HCT116 (cell line): ENCODE results near the gene PKHD1. TPM values are rescaled to one million over a fixed set of nuclear protein-coding genes. Genes with fewer than 3 reads are reported as not detected.

Source experiments
- ATAC-seq: fragments of 200-7000 bp; cut with Tn5 transposase; 2 replicates; pipeline ENCODE4 v1.9.1; 2020; ENCODE audit warnings: mild to moderate bottlenecking, moderate library complexity
- BruUV-seq: library from RNA; stranded (reverse); fragments of 400-500 nt; replicated peaks from 2 replicates; lab custom pipeline; 2021; lab: Mats Ljungman, UMichigan
- CTCF ChIA-PET: fragments of 300-600 bp; sonication (Branson Sonifier 250); formaldehyde crosslinking; loops from one replicate; lab custom pipeline; 2021; ENCODE audit warnings: antibody characterized with exemption; lab: Charles Lee
- POLR2A ChIA-PET: fragments of 300-600, 350-600 bp; sonication (Branson Sonifier 250); formaldehyde crosslinking; loops from one replicate; lab custom pipeline; 2021; ENCODE audit warnings: antibody characterized with exemption; lab: Charles Lee
- RAD21 ChIA-PET, 2 experiments: fragments of 300-600 bp; sonication (Branson Sonifier 250); formaldehyde crosslinking; loops; one replicate each; lab custom pipeline; 2023; ENCODE audit warnings: low total read pairs in 2 of 2; ENCODE audit not compliant: uncharacterized antibody in 2 of 2, unreplicated experiment in 2 of 2, low non-redundant PET in 1 of 2; lab: Charles Lee
- DNase-seq: peaks from one replicate; pipeline ENCODE4 v3.0.0-alpha.2; 2010; ENCODE audit warnings: low read depth, low spot score
- H2AFZ ChIP-seq: fragments of 200-600 bp; shearing (Covaris generic), sonication (generic); 2 replicates; pipeline ENCODE4 v1.6.1; 2017; ENCODE audit warnings: low read depth, mixed run types, mixed read lengths, antibody characterized with exemption, low read length; ENCODE audit not compliant: poor library complexity, severe bottlenecking
- H3K27ac ChIP-seq: 2 replicates; pipeline ENCODE4 v1.5.1; 2012; ENCODE audit warnings: low read depth, low read length
- H3K27me3 ChIP-seq: fragments of 200-600 bp; sonication (generic); 2 replicates; pipeline ENCODE4 v1.6.1; 2016; ENCODE audit warnings: mixed run types, low read length, mixed read lengths; ENCODE audit not compliant: insufficient read depth
- H3K36me3 ChIP-seq, 2 experiments: fragments of 200-500 bp in 1 of 2; fragments of 200-600 bp in 1 of 2; sonication (Bioruptor generic) in 1 of 2; sonication (generic) in 1 of 2; 2 replicates each; pipeline versions ENCODE4 v1.5.1 to v1.6.1; 2014 to 2016; ENCODE audit warnings: low read length in 2 of 2, inconsistent platforms in 1 of 2, mixed read lengths in 1 of 2, mixed run types in 1 of 2; ENCODE audit not compliant: insufficient read depth in 2 of 2, control insufficient read depth in 1 of 2
- H3K4me1 ChIP-seq, 2 experiments: fragments of 200-600 bp in 1 of 2; sonication (generic) in 1 of 2; 2 replicates each; pipeline versions ENCODE4 v1.5.1 to v1.6.1; 2012 to 2017; ENCODE audit warnings: low read length in 2 of 2, inconsistent platforms in 1 of 2, mild to moderate bottlenecking in 1 of 2, mixed read lengths in 1 of 2, mixed run types in 1 of 2, moderate library complexity in 1 of 2; ENCODE audit not compliant: insufficient read depth in 2 of 2, control insufficient read depth in 1 of 2
- H3K4me2 ChIP-seq: fragments of 200-600 bp; sonication (generic); 2 replicates; pipeline ENCODE4 v1.6.1; 2017; ENCODE audit warnings: mixed run types, low read length, mixed read lengths
- H3K4me3 ChIP-seq, 2 experiments: fragments of 200-600 bp in 1 of 2; sonication (generic) in 1 of 2; replicated peaks in 1 of 2; 2 replicates each; pipeline ENCODE4 v1.5.1; 2011 to 2016; ENCODE audit warnings: low read length in 2 of 2, control low read depth in 1 of 2, low read depth in 1 of 2, mild to moderate bottlenecking in 1 of 2, mixed read lengths in 1 of 2, mixed run types in 1 of 2
- H3K79me2 ChIP-seq: fragments of 200-600 bp; sonication (generic); 2 replicates; pipeline ENCODE4 v1.6.1; 2017; ENCODE audit warnings: mild to moderate bottlenecking, mixed run types, low read length, moderate library complexity, mixed read lengths; ENCODE audit not compliant: insufficient read depth
- H3K9ac ChIP-seq: fragments of 200-600 bp; sonication (generic); 2 replicates; pipeline ENCODE4 v1.6.1; 2016; ENCODE audit warnings: low read length, mixed read lengths
- H3K9me2 ChIP-seq: fragments of 200-600 bp; sonication (generic), shearing (Covaris generic); 2 replicates; pipeline ENCODE4 v1.6.1; 2017; ENCODE audit warnings: mixed run types, mild to moderate bottlenecking, moderate library complexity; ENCODE audit not compliant: insufficient read depth
- H3K9me3 ChIP-seq, 2 experiments: fragments of 200-500 bp in 1 of 2; fragments of 200-600 bp in 1 of 2; sonication (Bioruptor generic) in 1 of 2; sonication (generic) in 1 of 2; 2 replicates each; pipeline ENCODE4 v1.6.1; 2014 to 2017; ENCODE audit warnings: low read length in 2 of 2, mixed read lengths in 2 of 2, inconsistent platforms in 1 of 2, low read depth in 1 of 2, mild to moderate bottlenecking in 1 of 2, mixed run types in 1 of 2, moderate library complexity in 1 of 2; ENCODE audit not compliant: control insufficient read depth in 1 of 2, insufficient read depth in 1 of 2
- H4K20me1 ChIP-seq: fragments of 200-600 bp; sonication (generic), shearing (Covaris generic); 2 replicates; pipeline ENCODE4 v1.6.1; 2017; ENCODE audit warnings: mixed run types, mild to moderate bottlenecking, moderate library complexity; ENCODE audit not compliant: insufficient read depth
- CBX3 ChIP-seq: IDR thresholded peaks from 2 replicates; pipeline ENCODE4 v1.6.1; 2012; ENCODE audit warnings: low read depth
- EGR1 ChIP-seq: IDR thresholded peaks from 2 replicates; pipeline ENCODE4 v1.6.1; 2012; ENCODE audit warnings: low read depth
- FOSL1 ChIP-seq: IDR thresholded peaks from 2 replicates; pipeline ENCODE4 v1.6.1; 2012; ENCODE audit warnings: low read depth
- MAX ChIP-seq: IDR thresholded peaks from 2 replicates; pipeline ENCODE4 v1.6.1; 2012
- POLR2A ChIP-seq: IDR thresholded peaks from 2 replicates; pipeline ENCODE4 v1.7.0; 2011; ENCODE audit warnings: borderline replicate concordance; ENCODE audit not compliant: insufficient read depth, insufficient read length; ENCODE audit errors: extremely low read depth
- POLR2AphosphoS5 ChIP-seq: IDR thresholded peaks from 2 replicates; pipeline ENCODE4 v1.6.1; 2011; ENCODE audit warnings: mild to moderate bottlenecking, low read depth, low read length, moderate library complexity
- SIN3A ChIP-seq: IDR thresholded peaks from 2 replicates; pipeline ENCODE4 v1.6.1; 2012; ENCODE audit warnings: low read depth
- YY1 ChIP-seq: IDR thresholded peaks from 2 replicates; pipeline ENCODE4 v1.6.1; 2011; ENCODE audit warnings: low read length, low read depth, moderate library complexity, mild to moderate bottlenecking; ENCODE audit not compliant: insufficient replicate concordance; ENCODE audit errors: extremely low read depth
- ZFX ChIP-seq: fragments of 450-650 bp; IDR thresholded peaks from 2 replicates; pipeline ENCODE4 v1.6.1; 2017
- ZNF274 ChIP-seq: fragments of 200-500 bp; sonication (Bioruptor generic); IDR thresholded peaks from 2 replicates; pipeline ENCODE4 v1.6.1; 2014; ENCODE audit warnings: mild to moderate bottlenecking, low read depth, low read length, inconsistent platforms
- intact Hi-C: fragments of 100-400 bp; cut with micrococcal nuclease; formaldehyde crosslinking; loops from 2 replicates; pipeline ENCODE4 v1.10.0; 2022
- total RNA-seq: library from RNA; stranded (reverse); gene quantifications from one replicate; pipeline ENCODE4 v1.2.1, GENCODE V29; 2021; ENCODE audit not compliant: unreplicated experiment
- TF ChIP-seq, protein P1 (sequence below), 3 experiments: fragments of 200-600 bp in 1 of 3; sonication (generic) in 1 of 3; IDR thresholded peaks in 2 of 3; conservative IDR thresholded peaks in 1 of 3; 2 replicates each; pipeline ENCODE4 v1.5.1; 2012 to 2017; ENCODE audit warnings: low read depth in 2 of 3, low read length in 2 of 3, antibody characterized with exemption in 1 of 3, borderline replicate concordance in 1 of 3, control low read depth in 1 of 3, mild to moderate bottlenecking in 1 of 3, mixed read lengths in 1 of 3, mixed run types in 1 of 3, moderate library complexity in 1 of 3; ENCODE audit not compliant: insufficient read depth in 1 of 3
- TF ChIP-seq, protein P2 (sequence below): IDR thresholded peaks from 2 replicates; pipeline ENCODE4 v1.6.1; 2012; ENCODE audit warnings: low read depth
- TF ChIP-seq, protein P3 (sequence below): IDR thresholded peaks from 2 replicates; pipeline ENCODE4 v1.6.1; 2011; ENCODE audit warnings: mild to moderate bottlenecking, low read length, moderate library complexity; ENCODE audit not compliant: insufficient replicate concordance; ENCODE audit errors: extremely low read depth

Gene PKHD1
- total RNA-seq, 1 experiment from 2014 or later = not detected

DNA sequence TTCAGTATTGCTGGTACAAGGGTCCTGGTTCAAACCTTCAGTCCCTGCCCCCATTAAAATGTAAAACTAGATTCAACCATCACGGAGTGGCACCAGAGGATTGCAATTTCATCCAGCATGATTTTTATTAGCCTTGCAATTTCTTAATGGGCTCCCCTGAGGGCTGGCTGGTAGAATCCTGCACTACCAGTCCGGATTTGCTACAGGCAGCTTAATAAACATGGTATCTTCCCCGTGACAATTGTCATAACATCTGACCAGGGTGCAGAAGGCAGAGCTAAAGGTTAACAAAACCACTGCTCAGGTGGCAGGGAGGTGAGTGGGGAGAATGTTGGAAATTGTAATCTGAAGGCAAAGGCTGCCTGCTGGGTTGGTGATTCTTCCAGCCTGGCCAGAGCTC, 94.5 kb downstream of the PKHD1 start:
- no peaks in the 10 kb centered on the region for H3K36me3 ChIP-seq
- no peak overlapping the region for H3K4me3 ChIP-seq
- RAD21 ChIA-PET = no interaction called here
- DNase-seq (no peak), ATAC-seq (no peak)
- POLR2A ChIA-PET = no interaction called here
- H3K27me3 ChIP-seq = peaks cover 7% of the 10 kb centered on the region; the same call in 1 of the 2 replicates
- H3K4me2 ChIP-seq = no peak overlapping the region
- intact Hi-C loops = no loop called here
- TF ChIP-seq, protein P1, sequence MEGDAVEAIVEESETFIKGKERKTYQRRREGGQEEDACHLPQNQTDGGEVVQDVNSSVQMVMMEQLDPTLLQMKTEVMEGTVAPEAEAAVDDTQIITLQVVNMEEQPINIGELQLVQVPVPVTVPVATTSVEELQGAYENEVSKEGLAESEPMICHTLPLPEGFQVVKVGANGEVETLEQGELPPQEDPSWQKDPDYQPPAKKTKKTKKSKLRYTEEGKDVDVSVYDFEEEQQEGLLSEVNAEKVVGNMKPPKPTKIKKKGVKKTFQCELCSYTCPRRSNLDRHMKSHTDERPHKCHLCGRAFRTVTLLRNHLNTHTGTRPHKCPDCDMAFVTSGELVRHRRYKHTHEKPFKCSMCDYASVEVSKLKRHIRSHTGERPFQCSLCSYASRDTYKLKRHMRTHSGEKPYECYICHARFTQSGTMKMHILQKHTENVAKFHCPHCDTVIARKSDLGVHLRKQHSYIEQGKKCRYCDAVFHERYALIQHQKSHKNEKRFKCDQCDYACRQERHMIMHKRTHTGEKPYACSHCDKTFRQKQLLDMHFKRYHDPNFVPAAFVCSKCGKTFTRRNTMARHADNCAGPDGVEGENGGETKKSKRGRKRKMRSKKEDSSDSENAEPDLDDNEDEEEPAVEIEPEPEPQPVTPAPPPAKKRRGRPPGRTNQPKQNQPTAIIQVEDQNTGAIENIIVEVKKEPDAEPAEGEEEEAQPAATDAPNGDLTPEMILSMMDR (IDR thresholded peaks at IDR 0.05 in 2 of 3, conservative IDR thresholded peaks at IDR 0.05 in 1 of 3; ENCODE audit: borderline replicate concordance in 1 of 3, insufficient read depth in 1 of 3, low read depth in 2 of 3, low read length in 2 of 3) = no peak
- TF ChIP-seq, protein P2, sequence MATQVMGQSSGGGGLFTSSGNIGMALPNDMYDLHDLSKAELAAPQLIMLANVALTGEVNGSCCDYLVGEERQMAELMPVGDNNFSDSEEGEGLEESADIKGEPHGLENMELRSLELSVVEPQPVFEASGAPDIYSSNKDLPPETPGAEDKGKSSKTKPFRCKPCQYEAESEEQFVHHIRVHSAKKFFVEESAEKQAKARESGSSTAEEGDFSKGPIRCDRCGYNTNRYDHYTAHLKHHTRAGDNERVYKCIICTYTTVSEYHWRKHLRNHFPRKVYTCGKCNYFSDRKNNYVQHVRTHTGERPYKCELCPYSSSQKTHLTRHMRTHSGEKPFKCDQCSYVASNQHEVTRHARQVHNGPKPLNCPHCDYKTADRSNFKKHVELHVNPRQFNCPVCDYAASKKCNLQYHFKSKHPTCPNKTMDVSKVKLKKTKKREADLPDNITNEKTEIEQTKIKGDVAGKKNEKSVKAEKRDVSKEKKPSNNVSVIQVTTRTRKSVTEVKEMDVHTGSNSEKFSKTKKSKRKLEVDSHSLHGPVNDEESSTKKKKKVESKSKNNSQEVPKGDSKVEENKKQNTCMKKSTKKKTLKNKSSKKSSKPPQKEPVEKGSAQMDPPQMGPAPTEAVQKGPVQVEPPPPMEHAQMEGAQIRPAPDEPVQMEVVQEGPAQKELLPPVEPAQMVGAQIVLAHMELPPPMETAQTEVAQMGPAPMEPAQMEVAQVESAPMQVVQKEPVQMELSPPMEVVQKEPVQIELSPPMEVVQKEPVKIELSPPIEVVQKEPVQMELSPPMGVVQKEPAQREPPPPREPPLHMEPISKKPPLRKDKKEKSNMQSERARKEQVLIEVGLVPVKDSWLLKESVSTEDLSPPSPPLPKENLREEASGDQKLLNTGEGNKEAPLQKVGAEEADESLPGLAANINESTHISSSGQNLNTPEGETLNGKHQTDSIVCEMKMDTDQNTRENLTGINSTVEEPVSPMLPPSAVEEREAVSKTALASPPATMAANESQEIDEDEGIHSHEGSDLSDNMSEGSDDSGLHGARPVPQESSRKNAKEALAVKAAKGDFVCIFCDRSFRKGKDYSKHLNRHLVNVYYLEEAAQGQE = no peak
- TF ChIP-seq YY1 (no peak), POLR2A (no peak), ZNF274 (no peak), FOSL1 (no peak), POLR2AphosphoS5 (no peak), ZFX (no peak), SIN3A (no peak), CBX3 (no peak), MAX (no peak), EGR1 (no peak)
- TF ChIP-seq, protein P3, sequence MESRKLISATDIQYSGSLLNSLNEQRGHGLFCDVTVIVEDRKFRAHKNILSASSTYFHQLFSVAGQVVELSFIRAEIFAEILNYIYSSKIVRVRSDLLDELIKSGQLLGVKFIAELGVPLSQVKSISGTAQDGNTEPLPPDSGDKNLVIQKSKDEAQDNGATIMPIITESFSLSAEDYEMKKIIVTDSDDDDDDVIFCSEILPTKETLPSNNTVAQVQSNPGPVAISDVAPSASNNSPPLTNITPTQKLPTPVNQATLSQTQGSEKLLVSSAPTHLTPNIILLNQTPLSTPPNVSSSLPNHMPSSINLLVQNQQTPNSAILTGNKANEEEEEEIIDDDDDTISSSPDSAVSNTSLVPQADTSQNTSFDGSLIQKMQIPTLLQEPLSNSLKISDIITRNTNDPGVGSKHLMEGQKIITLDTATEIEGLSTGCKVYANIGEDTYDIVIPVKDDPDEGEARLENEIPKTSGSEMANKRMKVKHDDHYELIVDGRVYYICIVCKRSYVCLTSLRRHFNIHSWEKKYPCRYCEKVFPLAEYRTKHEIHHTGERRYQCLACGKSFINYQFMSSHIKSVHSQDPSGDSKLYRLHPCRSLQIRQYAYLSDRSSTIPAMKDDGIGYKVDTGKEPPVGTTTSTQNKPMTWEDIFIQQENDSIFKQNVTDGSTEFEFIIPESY = no peak
- H2AFZ ChIP-seq = no peak overlapping the region
- no peaks in the 10 kb centered on the region for H3K9me2 ChIP-seq
- no peaks in the 10 kb centered on the region for H3K4me1 ChIP-seq
- no peaks in the 10 kb centered on the region for H4K20me1 ChIP-seq
- CTCF ChIA-PET = no interaction called here
- BruUV-seq = no TSS peak
- H3K9me3 ChIP-seq = no peaks in the 10 kb centered on the region
- no peak overlapping the region for H3K27ac ChIP-seq
- H3K79me2 ChIP-seq = no peaks in the 10 kb centered on the region
- no peak overlapping the region for H3K9ac ChIP-seq
